HG02678 (cell line): Measurements from ENCODE around the gene ADAMTS12.

Source experiments
- ATAC-seq: cut with Tn5 transposase; IDR thresholded peaks from one replicate; pipeline ENCODE4 v1.9.1; 2021; ENCODE audit warnings: mild to moderate bottlenecking, moderate library complexity; ENCODE audit not compliant: unreplicated experiment

The ADAMTS12 gene

GRCh38 chr5:33769196-33769595, 122.6 kb downstream of the ADAMTS12 start:
- no peak for ATAC-seq

- ATAC-seq = no peak
These were observed 125.8 kb downstream of the ADAMTS12 start for GRCh38 chr5:33766023-33766422.

DNA sequence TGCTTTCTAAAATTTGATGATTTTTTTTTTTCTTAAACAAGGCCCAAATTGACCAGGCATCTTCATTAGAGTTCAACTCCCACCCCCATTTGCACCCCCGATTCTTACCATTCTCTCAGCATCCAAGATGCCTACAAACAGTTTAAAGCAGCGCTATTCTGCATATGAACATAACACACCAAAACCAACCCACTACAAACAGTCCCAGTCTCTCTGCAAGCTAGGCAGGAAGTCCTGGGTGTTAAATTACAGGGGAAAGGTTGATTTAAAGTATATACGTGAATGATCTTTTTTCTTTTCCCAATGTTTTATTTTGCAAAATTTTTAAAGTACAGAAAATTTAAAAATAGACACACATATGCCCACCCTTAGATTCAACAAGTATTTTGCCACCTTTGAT, 127.0 kb downstream of the ADAMTS12 start:
- no peak for ATAC-seq

- no peak for ATAC-seq
These were observed 128.4 kb downstream of the ADAMTS12 start for GRCh38 chr5:33763435-33763834.

- no peak for ATAC-seq
These were observed 128.9 kb downstream of the ADAMTS12 start for GRCh38 chr5:33762859-33763258.

GRCh38 chr5:33761139-33761538, 130.7 kb downstream of the ADAMTS12 start:
- no peak for ATAC-seq

GRCh38 chr5:33758737-33759136, 133.1 kb downstream of the ADAMTS12 start:
- no peak for ATAC-seq

- ATAC-seq = no peak
These were observed 135.3 kb downstream of the ADAMTS12 start for GRCh38 chr5:33756491-33756890.

- ATAC-seq = no peak
These were observed 136.6 kb downstream of the ADAMTS12 start for GRCh38 chr5:33755231-33755630.

GRCh38 chr5:33753704-33754103, 138.1 kb downstream of the ADAMTS12 start:
- no peak for ATAC-seq

DNA sequence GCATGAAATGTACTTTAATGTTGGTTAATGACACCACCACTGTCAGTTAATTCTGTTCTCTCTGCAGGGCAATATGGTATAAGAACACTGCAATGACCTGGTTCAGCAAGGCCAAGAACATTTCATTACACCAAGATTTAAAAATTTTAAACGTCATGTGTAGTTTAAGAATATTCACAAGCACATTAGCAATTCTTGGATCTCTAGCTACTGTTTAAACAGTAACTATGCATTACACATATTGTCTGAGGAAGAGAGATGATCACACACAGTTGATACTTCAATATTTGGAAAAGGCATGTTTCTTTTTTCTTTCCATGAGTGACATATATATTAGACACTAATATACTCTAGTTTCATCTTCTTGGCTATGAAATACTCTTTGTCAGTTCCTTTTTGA, 143.0 kb downstream of the ADAMTS12 start:
- ATAC-seq = no peak

GRCh38 chr5:33745101-33745770, 146.6 kb downstream of the ADAMTS12 start:
- no peak for ATAC-seq

DNA sequence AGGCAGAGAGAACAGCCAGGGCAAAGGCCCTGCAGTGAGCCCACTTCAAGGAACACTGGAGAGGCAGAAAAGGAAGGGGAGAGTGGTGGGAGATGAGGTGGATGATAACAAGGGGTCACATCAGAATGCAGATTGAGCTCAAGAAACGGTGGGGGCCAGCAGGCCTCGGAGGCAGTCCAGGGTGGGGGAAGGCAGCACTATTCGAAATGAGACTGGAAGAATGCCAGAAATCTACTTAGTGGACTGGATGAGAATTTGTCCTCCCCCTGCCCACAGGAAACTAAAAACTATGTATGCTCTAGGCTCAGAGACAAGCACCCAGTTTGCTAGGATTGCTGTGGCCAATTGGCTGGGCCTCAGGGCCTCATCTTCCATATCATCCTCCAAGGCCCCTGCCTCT, 148.7 kb downstream of the ADAMTS12 start:
- ATAC-seq = no peak

DNA sequence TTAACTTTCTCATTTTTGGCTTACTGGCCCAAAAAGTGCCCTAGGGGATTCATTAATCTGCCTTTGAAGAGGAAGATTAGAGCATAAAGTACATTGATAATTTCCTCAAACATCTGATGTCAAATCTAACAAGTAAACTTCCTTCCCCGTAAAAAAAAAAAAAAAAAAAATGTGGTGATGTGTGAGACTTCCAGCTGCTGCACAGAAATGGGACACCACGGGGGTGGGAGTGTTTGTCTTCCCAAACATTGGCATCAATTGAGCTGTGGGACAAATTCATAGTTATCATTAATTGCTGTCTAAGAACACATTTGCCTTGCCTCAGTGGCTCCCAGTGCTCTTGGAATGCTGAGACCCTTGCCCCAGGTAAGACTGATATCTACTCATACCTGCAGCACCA, 149.6 kb downstream of the ADAMTS12 start:
- no peak for ATAC-seq

DNA sequence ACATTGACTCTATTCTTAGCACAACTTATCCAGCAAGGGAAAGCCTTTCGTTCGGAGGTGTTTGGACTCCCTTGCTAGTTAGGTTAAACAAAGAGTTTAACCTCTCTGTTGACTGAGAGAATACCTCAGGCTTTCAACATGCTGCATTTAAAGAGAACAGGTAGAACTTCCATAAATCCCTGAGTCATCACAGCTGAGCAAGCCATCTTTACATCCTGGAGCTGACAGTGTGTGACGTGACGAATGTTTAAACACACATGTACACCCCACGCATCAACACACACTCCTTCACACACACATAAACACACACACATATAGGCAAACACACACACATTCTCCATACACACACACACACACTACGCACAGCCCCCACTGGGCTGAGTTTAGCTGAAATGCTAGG, 152.8 kb downstream of the ADAMTS12 start:
- ATAC-seq = no peak

- no peak for ATAC-seq
These were observed 153.7 kb downstream of the ADAMTS12 start for GRCh38 chr5:33738097-33738496.

GRCh38 chr5:33737697-33738096, 154.1 kb downstream of the ADAMTS12 start:
- ATAC-seq = no peak

DNA sequence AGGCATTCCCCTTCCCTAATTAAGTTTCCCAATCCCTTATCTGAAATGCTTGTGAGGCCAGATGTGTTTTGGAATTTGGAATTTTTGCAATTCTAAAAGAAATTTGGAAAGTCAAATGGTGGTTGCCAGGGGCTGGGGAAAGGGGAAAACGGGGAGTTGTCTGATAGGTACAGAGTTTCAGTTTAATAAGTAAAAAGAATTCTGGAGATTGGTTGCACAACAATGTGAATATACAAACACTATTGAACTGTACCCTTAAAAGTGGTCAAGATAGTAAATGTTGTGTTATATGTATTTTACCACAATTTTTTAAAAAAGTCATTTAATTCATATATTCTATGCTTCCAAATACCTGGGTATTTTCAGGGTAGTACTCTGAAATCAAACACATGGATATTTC, 154.5 kb downstream of the ADAMTS12 start:
- no peak for ATAC-seq

GRCh38 chr5:33736510-33736909, 155.3 kb downstream of the ADAMTS12 start:
- ATAC-seq = no peak

GRCh38 chr5:33735072-33735471, 156.7 kb downstream of the ADAMTS12 start:
- no peak for ATAC-seq

GRCh38 chr5:33734537-33734936, 157.3 kb downstream of the ADAMTS12 start:
- ATAC-seq = no peak

GRCh38 chr5:33733225-33733624, 158.6 kb downstream of the ADAMTS12 start:
- ATAC-seq = no peak

GRCh38 chr5:33726422-33727165, 165.2 kb downstream of the ADAMTS12 start:
- no peak for ATAC-seq
